Activated effector memory CD4-positive, alpha-beta T cell treated with anti-CD3 and anti-CD28 coated beads, Interleukin-2, amount 50 U/mL, for 16 hours (primary cell): ENCODE results near the gene NCMAP.

ENCODE experiments used
- DNase-seq: peaks from one replicate; pipeline ENCODE4 v3.0.0-alpha.2; 2020

The NCMAP gene

DNA sequence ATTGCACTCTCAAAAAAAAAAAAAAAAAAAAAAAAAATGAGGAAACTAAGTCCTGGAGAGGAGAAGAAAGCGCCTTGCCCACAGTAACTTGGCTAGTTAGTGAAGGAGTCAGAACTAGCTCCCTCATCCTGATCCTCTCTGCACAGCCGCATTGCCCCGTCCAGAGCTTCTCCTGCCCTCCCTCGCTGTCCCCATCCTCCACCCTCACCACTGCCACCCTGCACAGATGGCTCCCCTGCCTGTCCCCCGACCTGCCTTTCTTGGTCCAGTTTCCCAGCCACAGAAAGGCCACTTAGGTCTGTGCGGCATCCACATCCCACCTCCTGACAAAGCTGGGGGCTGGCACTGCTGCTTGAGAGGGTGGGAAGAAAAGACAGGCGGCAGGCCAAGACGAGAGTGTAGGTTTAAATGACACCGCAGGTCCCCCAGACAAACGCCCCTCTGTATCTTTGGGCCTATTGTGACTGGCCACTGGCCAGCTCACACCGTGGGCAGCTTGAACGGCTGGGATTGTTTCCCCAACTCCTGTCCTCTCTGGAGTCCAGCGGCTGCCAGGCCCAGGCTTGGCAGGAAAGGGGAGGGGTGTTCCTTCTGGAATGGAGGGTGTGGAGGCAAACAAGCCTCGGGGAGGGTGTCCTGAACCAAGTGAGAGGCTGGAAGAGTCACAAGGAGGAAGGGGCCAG lies 20.2 kb downstream of the NCMAP start:
- no peak for DNase-seq

DNA sequence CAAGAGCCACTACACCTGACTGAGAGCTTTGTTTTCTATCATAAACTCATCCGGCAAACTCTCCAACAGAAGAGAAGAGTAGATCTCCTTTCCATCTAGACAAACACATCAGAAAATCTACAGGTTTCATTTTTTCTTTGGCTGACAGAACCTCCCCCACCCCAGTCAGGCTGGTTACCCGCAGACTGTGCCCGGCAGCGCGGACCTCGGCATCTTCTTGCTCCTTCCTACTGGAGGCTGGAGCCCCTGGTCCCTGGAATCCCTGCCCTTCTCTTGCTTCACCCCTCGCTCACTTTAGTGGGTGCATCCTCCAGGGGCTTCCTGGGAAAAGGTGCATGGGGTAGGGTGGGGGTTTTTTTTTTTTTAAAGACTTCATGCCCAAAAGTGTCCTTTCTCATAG lies 23.0 kb downstream of the NCMAP start:
- no peak for DNase-seq

DNA sequence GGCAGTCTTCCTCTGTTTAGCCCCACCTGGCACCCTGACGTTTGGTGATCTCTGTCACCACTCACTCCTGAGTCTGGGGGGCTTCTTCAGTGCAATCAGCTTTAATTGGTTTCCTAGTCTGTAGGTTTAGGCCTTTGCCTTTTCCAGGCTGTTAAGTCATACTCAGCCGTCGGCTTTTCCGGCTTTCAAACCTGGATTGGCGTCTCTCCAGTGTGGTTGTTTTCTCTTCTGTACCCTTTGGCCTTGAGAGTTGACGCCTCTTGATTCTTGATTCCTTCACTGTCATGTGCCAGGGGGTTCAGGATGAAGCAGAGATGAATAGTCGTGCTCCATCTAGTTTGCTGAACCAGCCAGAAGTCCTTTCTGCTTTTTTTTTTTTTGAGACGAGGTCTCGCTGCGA lies 24.9 kb downstream of the NCMAP start:
- no peak for DNase-seq

DNA sequence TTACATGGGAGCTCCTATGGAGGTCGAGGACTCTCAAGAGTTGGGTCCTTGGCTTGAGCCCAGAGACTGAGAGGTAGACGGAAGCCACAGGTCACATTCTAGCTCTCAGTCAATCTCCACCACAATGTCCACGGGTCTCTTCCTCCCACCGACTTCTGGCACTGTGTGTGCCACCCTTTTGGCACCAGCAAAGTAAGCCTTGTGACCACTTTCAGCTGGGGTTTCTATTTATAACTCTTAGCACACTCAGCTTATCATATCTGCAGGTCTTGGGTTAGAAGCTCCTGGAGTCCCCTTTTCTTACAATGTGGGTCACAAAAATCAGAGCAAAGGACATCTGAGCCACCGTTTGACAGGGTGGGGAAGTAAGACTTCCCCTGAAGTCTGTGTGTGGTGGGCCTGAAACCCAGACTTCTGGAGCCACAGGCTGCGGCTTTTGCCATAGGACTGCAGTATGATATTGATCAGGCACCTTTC lies 28.3 kb downstream of the NCMAP start:
- DNase-seq = no peak

DNA sequence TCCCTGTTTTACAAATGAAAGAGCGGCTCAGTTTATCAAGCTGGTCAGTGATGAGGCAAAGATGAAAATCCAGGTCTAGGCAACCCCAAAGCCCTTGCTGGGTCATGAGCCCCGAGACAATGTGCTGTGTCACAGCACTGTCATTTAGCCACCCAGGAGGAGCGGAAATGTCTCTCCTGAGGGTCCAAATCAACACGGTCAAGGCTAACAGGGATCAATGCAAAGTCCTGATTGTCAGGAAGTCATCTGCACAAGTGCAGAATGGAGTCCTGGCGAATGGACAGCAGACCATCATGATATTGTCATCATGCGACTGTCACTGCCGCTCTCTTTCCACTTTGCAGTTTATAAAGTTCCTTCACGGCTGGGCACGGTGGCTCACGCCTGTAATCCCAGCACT lies 30.2 kb downstream of the NCMAP start:
- no peak for DNase-seq

DNA sequence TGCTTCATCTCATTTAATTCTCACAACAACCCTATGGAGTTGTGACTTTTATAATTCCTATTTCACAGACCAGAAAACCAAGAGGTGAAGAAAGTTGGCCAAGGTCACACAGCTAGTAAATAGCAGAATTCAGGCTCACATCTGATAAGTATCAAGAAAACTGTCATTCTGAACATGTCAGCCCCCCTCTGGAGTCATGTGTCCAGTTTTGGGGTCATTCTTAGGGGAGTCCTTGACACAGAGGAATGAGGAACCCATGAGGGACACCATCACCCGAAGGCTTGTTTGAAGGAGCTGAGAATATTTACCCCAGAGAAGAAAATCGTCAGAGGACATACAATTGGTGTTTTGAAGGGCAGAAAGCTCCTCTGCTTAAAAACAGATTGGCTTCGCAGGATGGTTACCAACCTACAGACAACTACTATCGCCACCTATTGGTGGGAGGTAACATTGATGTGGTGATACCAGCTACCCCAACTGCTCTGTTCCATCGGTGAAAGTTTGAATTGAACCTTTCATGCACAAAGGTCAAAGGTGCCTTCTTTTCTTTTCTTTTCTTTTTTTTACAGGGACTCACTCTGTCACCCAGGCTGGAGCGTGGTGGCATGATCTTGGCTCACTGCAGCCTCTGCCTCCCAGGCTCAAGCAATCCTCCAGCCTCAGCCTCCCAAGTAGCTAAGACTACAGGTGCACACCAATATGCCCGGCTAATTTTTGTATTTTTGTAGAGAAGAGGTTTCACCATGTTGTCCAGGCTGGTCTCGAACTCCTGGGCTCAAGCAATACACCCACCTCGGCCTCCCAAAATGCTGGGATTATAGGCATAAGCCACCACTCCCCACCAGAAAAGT lies 31.3 kb downstream of the NCMAP start:
- DNase-seq = peak; percentile 71

DNA sequence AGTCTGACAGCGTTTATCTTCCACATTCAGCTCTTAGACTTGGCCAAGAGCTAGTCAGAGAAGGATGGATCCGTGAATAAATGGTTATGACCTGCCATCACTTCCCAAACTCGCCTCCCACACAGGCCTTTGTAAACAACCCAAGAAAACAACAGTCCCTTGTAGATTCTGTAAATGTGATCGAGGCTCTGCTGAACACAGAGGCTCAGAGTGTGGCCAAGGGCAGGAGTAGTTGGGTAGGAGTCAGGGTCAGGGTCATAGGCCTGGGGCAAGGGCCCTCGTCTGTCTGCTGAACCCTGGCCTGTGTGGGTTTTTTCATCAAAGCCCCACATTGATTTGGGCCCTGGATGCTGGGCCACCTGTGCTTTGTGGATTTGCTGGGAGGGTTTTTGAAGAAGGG lies 32.7 kb downstream of the NCMAP start:
- DNase-seq = no peak

DNA sequence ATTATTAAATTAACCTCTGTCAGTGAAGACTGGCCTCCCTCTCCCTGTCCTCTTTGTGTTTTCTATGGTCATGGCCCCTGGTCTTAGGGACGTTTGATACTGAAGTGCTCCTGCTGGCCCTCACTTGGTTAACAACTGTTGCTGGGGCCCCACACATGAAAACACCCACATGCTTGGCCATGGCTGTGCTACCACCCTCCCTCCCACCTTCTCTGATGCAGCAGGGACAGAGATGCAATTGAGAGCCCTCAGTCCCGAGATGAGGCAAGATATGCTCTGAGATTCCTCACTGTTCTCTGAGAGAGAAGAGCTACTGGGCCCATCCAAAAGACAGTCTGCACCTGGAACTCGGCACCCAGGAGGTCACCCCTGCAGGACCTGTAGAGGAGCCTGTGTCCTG lies 33.3 kb downstream of the NCMAP start:
- no peak for DNase-seq

DNA sequence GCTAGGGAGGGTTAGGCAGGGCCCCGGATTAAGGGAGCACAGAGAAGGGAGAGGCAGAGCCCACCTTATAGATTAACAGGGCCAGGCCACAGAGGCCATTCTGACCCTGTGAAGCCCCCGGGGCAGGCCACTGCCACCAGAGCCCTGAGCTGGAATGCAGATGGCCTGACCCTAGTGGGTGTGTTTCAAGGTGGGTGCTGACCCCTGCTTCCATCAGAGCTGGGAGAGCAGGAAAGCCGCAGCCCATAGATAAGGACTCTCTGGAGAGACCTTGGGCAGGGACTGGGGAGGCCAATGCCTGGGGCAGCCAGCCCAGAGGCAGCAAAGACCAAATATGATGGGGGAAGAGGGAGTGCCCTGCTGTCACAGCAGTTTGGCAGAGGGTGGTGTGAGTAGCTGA lies 35.9 kb downstream of the NCMAP start:
- peak; percentile 56 for DNase-seq

DNA sequence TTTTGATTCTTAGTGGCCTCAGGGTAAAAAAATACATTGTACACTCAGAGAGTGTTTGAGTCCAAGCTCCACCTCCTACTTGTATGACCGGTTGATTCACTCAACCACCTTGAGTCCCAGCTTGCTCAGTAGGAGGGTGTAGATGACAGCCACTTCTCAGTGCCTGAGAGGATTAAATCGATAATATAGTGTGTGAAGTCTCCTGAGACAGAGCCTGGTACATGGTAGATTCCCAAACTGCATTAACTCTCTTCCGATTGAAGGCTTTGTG lies 38.4 kb downstream of the NCMAP start:
- no peak for DNase-seq

DNA sequence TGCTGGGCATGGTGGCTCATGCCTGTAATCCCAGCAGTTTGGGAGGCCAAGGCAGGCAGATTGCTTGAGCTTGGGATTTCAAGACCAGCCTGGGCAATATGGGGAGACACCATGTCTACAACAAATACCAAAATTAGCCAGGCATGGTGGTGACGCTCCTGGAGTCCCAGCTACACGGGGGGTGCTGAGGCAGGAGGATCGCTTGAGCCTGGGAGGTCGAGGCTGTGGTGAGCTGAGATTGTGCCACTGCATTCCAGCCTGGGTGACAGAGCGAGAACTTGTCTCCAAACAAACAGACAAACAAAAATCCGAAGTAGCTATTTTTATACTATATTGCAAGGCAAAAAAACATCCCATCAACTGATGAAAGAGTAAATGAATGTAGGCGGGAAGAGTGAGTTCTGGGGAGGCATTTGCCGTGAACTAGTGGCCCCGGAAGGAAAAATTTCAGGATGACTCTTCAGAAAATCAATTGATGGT lies 40.6 kb downstream of the NCMAP start:
- DNase-seq = no peak

DNA sequence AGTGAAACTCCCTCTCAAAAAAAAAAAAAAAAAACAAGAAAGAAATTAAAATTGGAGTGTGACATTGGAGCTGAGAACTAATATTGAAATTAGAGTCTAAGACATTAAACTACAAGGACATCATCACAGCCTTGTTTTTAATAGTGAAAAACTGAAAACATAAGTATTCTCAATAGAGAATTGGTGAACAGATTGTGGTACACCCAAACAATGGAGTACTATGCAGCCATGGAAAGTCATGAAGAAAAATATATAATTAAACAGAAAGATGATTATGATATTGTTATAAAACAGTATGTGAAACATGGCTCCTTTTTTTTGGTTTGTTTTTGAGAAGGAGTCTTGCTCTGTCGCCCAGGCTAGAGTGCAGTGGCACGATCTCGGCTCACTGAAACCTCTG lies 43.4 kb downstream of the NCMAP start:
- DNase-seq = no peak

DNA sequence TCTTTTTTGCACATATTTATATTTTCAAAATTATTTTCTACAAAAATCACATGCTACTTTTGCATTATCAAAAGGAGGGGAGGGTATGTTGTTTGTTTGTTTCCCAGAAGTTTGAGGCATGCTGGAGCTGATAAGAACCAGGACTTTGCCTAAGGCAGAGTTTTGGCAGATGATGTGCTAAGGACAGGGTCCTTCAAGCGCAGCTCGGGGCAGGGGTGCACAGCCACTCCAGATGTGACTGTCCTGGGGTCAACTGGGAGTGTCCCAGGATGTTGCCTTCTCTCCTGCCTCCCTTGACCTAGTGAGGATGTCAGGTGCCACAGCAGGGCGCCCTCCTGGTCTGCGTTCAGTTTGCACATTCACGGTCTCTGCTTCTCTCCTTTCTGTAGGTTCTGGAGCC lies 44.7 kb downstream of the NCMAP start:
- DNase-seq = no peak

DNA sequence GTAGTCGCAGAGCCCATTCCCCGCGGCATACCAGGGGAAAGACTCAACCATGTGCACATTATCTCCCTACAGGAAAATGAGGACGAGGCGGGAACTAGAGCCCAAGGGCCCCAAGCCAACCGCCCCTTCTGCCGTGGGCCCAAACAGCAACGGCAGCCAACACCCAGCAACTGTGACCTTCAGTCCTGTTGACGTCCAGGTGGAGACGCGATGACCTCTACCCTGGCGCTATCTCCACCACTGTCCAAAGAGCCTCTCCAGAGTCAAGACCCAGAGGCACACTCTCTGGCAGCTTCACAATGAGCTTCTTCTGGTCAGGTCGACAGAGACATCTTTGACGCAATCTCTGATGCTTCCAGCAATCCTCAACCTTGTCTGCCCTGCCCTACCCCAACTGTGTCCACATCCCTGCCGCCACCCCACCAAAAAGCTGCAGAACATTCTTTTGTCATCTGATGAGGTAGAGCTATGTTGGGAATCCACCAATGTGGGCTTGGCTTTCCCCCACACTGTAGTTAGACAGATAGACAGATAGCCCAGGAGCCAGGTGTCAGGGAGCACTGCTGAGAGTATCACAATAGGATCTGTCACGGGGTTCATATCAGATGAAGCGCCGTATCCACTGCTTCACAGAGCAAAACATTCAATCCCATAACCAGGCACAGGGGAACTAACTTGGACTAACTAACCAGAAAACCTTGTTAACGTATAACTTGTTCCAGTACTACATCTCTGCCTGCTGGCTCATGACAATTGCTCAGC lies 49.8 kb downstream of the NCMAP start:
- DNase-seq = no peak

DNA sequence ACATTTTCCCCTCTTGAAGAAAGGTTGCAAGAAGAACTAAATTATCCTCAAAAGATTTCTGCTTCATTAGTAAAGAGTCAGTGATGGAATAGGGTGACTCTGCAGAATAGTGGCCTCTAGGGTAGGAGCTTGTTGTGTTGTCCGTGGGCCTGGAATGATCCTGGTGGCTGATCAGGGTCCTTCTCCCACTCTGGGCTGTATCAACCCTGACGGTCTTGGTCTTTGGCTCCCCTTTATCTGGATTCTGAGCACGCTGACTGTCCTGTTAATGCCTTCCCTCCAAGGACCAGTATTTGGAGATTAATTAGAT lies 50.4 kb downstream of the NCMAP start:
- DNase-seq = no peak

DNA sequence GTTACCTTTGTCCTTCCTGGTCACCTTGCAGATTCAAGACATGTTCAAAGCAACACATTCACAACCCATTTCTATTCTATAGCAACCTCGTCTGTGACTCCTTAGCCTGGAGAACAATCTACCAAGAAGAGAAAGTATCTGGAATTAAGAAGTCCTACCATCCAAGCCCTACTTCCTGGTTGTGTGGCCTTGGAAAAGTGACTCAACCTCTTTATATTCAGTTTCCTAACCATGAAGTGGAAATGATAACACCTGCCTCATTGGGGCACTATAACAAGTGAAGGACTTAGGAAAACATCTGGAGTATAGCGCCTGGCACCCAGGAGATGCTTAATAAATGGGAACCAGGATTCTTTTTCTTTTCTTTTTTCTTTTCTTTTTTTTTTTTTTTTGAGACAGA lies 50.7 kb downstream of the NCMAP start:
- no peak for DNase-seq

DNA sequence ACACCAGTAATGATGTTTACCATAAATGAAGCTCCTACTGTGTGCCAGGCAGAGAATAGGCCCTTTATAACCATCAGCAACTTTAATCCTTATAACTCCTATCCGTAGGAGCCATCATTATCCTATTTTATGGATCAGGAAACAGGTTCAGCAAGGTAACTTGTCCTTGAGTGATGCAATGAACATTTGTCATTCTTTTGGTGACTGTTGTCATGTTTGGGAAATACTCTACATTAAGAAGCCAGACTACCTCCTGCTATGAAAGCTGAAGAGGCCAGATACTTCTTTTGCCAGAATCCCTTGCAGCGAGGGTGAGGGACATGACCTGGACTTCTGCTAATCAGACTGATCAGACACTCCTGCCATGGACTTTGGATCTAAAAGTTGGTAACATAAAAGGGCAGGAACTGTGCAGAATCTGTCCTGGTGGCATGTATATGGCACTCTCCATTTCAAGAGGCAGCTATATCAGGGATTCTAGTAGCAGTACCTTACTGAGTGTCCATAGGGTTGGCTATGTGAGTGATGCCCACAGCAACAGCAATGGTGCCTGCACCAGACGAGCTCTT lies 54.1 kb downstream of the NCMAP start:
- DNase-seq = no peak

DNA sequence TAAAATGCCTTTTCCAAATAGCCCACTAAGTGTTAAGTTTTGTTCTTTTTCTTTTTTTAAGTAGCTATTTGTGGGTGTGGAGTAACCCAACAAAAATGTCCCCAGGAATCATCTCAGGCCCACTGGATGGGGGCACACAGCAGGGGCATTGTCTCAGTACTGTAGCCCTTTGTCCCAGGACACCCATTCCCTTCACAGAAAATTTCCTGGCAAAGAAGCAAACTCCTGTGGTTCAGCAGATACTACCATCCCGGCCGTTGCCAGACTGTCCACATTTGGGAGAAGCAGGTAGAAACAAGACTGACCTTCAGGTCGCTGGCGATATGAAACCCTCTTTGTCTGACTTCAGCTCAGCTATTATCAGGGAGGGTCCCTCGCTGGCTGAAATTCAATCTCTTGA lies 63.5 kb downstream of the NCMAP start:
- DNase-seq = no peak

DNA sequence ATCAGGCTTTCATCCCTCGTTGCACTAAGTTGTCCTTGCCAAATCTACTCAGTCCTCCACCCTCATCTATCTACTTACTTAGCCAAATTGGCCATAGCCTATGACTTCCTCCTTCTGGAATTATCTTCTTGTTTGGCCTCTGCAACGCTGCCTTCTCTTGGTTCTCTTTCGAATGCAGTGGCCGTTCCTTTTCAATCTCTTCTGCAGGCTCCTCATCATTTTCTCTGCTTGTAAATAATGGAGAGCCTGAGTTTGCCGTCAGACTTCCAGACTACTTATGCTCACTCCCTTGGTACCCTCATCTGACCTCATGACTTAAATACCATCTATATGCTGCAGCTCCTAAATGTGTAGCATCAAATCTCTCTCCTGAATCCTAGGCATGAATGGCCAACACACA lies 64.8 kb downstream of the NCMAP start:
- DNase-seq = no peak

DNA sequence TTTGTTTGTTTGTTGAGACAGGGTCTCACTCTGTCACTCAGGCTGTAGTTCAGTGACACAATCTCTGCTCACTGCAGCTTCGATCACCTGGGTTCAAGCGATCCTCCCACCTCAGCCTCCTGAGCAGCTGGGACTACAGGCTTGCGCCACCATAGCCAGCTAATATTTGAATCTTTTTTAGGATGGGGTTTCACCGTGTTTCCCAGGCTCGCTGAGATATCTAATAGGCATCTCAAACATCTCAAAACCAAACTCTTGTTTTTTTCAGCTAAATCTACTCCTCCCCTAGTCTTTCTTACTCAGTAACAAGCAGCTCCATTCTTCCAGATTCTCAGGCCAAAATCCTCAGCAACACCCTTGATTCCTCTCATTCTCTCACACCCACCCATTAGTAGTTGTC lies 65.2 kb downstream of the NCMAP start:
- DNase-seq = no peak

DNA sequence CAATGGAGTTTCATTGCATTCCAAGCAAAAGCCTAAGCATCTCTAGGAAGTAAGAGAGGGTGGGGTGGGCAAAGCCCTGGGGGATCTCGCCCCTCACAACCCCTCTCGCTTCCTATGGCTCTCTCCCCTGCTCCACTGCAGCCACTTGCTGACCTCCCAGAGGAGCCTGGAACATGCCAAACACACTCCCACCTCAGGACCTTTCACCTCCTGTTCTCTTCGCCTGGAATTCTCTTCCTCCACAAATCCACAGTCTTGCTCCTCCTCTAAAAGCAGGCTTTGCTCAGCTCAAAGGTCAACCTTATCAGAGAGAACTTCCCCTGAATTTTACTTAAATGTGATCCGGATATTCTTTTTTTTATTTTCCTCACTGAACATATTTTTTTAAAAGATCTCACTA lies 66.3 kb downstream of the NCMAP start:
- DNase-seq = no peak

DNA sequence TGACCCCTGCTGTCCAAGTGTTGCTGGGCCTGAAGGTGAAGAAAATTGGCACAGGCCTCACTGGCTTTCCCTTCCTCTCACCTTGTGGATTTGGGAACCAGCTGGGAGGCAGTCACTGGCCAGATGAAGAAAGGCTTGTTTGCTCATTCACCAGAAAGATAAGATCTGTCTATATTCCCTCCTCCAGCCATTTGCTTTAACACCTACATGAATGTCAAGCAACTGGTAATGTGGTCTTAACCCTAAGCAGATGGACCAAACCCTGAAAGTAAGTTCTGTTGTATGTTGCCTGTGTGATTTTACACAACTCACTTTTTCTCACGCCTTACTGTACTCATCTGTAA lies 76.9 kb downstream of the NCMAP start:
- no peak for DNase-seq

DNA sequence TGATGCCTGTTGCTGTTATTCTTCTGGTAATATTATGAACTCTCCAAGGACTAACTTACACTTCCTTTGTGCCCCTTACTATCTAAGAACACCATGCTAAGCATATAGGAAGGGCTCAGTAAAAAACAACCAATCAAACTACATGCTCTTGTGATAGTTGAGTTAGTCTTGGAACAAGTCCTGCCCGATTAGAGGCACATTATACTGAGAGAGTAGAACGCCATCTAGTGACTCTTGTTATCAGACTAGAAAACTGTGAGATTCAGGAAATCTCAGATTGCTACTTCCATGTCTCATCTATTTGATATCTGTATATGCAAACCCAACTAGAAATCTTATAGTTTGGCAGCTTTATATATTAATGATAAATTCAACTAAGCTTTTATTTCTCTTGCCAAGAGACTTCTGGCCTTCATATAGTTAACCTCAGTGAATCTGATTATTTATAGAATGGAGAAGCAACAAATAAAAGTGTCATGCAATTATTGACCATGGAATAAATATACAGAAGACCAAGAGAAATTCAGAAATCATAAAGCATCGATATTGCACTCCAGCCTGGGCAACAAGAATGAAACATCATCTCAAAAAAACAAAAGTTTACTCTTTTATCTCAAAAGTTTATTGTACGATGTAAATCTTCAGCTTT lies 79.4 kb downstream of the NCMAP start:
- no peak for DNase-seq
